ENCODE results near the gene SYP.

DNA sequence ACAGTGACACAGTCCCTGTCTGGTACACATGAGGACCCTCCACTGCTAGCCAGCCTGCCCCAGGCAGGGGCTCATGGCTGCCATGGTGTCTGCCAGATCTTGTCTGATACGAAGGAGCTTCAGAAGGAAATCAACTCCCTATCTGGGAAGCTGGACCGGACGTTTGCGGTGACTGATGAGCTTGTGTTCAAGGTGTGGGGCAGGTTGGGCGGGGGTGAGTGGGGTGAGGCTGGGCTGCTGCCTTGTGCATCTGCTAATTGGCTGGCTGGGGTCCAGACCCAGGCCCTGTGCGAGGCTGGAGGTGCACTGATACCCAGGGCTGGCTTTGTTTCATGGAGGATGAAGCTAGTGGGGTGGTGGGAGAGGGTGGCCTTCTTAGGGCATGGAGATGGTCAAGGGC, 49.1 kb upstream of the SYP start:
- no peak for TF ChIP-seq CTCF (IDR thresholded peaks at IDR 0.05)
- no peak for TF ChIP-seq POLR2A (IDR thresholded peaks at IDR 0.05)
